Activated CD8-positive, alpha-beta memory T cell treated with anti-CD3 and anti-CD28 coated beads for 36 hours (primary cell): ENCODE data around the gene SLC6A19. TPM values are rescaled to one million over a fixed set of nuclear protein-coding genes. Genes with fewer than 3 reads are reported as not detected.

Source experiments
- CTCF ChIA-PET: fragments of 350-600 bp; sonication (Branson Sonifier 250); formaldehyde crosslinking; loops from one replicate; lab custom pipeline; 2021; ENCODE audit warnings: antibody characterized with exemption; lab: Charles Lee
- POLR2A ChIA-PET: fragments of 350-600 bp; sonication (Branson Sonifier 250); formaldehyde crosslinking; loops from one replicate; lab custom pipeline; 2021; ENCODE audit warnings: antibody characterized with exemption; lab: Charles Lee
- total RNA-seq, 2 experiments: library from RNA; stranded (reverse); gene quantifications; one replicate each; pipeline ENCODE4 v1.2.3, GENCODE V29; 2021

The SLC6A19 gene
- total RNA-seq, 2 experiments from 2014 or later = not detected

DNA sequence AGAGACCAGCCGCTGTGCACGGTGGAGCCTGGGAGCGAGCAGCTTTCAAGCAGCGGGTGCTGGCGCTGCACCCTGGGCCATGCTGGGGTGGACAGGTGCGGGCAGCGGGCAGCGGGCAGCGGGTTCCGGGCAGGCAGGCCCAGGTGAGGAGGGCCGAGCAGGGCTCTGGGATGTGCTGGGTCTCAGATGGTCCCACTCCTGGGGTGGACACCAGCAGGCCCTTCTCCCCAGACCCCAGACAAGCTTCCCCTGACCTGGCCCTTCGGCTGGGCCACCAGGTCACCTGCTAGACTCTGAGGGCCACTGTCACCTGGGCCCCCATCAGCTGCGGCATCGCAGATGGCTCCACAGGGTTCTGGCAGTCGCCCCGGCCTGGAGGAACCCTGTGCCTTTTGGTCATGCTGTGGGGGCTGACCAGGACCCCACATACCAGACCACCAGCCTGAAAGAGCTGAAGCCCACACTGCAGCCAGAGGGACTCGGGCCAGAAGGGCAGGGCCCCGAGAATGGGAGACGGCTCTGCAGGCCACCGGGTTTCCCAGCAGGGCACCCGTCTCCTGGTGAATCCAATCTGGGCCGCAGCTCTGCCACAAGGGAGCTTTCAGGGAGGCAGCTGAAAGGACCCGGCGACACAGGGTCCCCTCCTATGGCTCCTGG lies 2.0 kb downstream of the SLC6A19 start:
- ChIA-PET CTCF (no interaction called here), POLR2A (no interaction called here)

DNA sequence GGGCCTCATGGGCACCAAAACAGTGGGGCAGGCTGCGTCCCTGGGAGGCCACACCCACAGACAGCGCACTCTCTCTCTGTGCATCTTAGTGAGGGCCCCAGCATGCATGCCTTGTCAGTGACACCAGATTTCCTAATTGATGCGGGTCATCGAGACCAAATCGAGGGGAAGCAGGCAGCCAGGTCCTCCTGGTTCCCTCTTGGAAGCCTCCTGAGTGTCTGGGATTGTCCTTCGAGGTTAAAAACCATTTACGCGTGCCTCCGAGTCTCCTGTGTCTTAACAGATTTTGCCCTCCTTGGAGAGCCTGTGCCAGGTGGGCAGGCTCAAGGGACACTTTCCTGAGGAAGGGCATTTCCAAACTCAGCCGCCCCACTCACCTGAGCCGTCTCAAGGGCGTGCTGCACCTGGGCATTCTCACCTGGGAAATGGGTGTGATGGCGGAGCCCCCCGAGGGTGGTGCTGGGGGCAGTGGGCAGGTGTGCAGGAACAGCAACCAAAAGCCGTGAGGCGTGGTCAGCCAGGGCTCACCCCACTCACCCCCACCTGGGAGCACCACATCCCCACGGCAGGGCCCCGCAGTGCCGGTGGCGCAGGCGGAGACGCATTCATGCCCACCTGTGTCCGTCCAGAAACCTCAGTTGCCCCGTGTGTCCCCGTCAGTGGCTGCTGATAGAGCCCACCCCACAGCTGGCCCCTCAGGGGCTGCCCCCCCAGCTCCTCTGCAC lies 2.7 kb downstream of the SLC6A19 start:
- ChIA-PET CTCF (no interaction called here), POLR2A (no interaction called here)

DNA sequence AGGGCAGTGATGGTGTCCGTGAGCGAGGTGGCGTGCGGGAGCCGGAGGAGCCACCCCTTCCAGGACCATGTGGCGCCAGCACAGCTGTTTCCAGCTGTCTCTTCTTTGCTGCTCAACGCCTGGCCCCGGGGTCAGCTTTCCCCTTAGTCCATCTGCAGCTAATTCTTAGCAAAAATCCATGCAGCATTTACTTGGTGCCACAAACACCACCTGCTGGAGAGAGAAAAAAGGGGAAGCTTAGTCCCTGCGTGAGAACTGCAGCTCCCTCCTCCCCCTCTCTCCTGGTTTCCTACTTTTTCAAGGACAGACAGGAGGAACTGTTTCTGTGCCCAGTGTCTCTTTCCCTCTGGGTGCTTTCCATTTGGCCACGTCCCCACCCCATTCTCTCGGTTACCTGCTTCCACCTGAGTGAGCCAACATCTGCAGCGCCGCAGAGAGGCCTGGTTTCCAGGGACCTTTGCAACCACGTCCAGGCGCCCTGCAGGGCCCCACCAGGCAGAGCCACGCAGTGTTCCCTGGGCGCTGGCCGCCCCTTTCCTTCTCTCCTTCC lies 3.4 kb downstream of the SLC6A19 start:
- CTCF ChIA-PET = no interaction called here

DNA sequence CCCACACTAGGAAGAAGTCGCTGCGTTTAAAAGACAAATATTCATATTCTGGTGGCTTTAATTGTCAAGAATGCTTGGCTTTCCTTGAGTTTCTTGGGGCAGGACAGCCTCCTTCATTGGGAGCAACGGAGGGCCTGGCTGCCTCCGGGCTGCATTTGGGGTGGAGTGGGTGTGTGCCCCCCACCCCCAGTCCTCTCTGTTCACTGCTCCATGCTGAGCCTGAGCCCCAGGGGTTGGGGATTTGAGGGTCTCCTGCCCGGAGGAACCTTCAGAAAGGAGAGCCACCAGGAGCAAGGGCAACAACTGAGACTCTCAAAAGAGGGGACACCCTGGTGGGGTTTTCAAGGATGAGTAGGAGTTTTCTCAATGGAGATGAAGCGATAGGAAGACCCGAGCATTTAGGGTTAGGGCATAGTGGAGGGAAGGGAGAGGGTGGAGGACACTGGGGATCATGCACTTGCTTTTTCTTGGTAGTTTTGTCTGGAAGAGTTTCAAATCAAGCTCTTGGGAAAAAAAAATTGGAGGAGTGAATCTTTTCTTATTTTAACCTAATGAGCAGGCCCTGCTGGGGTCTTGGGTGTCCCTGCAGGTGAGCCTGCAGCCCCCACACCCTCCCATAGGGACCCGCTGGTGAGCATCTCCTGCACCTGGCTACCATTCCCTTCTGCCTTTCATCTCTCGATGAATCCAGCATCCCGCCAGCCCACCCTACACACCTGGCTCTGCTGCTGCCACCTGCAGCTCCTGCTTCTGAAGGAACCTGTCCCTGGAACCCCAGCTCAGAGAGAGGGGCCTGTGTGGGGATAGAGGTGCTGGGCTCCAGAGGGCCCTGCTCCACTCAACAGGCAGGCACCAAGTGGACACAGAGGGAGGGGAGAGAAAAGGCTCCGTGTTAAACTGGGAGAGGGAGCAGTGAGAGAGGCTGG lies 4.1 kb downstream of the SLC6A19 start:
- POLR2A ChIA-PET = no interaction called here
- CTCF ChIA-PET = no interaction called here

More for the DNA sequence above, 3.4 kb downstream of the SLC6A19 start:
- POLR2A ChIA-PET = no interaction called here

DNA sequence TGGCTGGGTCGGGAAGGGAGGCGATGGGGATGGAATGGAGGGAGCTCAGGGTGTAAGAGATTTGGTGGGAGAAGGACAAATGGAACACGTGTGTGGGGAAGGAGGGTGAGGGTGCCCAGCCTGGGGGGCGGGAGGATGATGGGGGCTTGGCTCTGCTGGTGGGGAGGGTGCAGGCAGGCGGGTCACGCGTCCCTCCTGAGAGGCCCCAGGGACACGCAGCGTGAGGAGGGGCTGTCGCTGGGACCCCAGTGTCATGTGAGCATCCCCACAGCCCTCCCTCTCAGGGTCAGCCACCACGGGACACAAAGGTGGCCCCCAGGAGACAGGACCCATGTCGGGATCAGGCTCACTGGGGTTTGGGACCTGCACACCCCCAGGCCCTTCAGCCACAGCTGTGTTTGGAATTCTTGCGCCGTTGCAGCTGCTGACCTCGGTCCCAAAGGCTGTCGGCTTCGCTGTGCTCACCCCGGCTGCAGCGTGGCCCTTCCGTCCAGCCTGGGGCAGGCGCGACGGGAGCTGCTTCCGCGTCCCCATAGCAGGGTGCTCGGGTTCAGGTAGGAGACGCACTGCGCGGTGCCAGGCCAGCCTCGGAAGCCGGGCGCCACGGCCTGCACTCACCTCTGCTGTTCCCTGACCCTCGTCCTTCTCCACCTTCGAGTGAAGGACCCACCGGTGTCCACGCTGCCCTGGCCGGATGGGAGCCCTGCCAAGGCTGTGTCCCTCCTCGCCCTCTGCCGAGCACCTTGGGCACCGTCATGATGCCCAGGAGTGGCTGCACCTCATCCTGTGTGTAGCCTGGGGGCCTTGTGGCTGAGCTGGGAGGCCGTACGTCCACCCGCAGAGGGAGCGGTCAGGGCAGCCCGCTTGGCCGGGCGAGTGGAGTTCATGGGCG lies 5.4 kb downstream of the SLC6A19 start:
- POLR2A ChIA-PET = no interaction called here
- CTCF ChIA-PET = no interaction called here

DNA sequence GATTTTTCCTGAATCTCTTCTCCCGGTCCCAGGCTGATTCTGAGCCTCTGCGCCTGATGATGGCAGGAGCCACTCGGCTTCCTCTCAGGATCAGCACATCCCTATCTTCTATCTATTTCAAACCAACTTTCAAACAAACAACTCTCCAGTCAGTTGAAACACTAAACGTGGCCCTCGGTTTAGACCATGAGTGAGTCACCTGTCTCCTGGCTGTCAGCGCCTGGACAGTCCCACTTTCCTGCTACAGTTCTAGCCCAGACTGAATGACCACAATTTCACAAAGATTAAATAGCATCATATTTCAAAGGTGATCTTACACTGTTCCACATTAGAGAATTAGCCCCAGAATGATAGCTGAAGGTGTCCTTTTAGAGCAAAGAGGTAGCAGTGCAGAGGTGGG lies 6.2 kb downstream of the SLC6A19 start:
- POLR2A ChIA-PET = no interaction called here
- CTCF ChIA-PET = no interaction called here

DNA sequence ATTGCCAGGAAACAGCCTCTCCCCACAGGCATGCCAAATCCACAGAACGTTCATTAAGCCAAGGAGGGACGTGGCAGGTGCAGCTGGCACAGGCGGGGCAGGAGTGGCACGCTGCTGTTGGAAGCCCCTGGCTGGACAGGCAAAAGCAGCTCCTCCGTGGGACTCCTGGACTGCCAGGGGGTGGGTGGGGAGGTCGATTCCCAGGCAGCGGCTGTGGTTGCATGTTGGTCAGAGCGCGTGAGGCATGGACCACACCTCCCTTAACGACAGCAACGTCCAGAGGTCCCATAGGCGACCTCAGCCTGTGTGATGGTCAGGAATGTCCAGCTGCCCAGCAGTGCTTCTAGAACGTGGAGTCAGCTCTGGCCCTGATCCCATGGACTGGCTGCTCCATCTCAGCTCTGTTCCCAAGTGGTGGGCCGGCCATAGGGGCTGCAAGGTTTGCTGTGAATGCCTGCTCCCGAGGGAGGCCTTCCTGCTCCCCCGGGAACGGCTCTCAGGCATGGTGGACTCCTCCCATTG lies 6.9 kb downstream of the SLC6A19 start:
- POLR2A ChIA-PET = no interaction called here
- CTCF ChIA-PET = no interaction called here

DNA sequence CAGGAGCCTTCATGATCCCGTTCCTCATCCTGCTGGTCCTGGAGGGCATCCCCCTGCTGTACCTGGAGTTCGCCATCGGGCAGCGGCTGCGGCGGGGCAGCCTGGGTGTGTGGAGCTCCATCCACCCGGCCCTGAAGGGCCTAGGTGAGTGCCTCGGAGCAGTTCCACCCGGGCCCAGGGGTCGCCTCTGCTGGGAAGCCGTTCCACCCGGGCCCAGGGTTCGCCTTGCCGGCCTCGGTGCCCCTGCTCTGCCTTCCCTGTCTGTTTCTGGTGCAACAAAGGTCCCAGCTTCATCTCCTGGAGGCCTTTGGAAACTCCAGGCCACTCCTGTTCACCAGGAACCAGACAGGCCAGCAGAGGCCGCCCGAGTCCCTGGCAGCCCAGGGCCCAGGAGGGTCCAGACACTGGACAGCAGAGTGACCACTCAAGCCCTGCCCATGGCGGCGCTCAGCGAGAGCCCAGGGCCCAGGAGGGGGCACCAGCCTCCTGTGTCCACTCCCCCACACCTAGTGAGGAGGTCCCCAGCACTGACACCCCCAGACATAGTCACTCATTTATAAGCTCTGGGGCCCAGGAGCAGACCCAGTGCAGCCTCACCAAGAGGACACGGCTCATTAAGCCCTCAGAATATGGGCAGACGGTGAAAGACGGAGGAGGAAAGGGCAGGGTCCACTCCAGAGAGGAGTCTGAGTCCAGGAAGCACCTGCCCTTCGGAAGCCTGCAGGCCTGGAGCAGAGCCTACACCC lies 7.5 kb downstream of the SLC6A19 start:
- CTCF ChIA-PET = no interaction called here
- POLR2A ChIA-PET = no interaction called here

DNA sequence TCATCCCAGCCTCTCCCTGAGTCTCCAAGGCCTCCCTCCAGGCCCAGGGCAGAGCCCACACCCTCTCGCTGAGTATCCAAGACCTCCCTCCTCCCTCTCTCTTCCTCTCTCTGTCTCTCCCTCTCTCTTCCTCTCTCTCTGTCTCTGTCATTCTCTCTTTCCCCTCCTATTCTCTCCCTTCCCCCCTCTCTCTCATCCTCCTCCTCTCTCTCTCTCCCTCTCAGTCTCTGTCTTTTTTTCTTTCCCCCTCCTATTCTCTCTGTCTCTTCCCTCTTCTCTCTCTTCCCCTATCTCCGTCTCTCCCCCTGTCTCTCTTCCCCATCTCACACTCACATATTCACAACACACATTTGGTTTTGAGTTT lies 8.1 kb downstream of the SLC6A19 start:
- ChIA-PET POLR2A (no interaction called here), CTCF (no interaction called here)

DNA sequence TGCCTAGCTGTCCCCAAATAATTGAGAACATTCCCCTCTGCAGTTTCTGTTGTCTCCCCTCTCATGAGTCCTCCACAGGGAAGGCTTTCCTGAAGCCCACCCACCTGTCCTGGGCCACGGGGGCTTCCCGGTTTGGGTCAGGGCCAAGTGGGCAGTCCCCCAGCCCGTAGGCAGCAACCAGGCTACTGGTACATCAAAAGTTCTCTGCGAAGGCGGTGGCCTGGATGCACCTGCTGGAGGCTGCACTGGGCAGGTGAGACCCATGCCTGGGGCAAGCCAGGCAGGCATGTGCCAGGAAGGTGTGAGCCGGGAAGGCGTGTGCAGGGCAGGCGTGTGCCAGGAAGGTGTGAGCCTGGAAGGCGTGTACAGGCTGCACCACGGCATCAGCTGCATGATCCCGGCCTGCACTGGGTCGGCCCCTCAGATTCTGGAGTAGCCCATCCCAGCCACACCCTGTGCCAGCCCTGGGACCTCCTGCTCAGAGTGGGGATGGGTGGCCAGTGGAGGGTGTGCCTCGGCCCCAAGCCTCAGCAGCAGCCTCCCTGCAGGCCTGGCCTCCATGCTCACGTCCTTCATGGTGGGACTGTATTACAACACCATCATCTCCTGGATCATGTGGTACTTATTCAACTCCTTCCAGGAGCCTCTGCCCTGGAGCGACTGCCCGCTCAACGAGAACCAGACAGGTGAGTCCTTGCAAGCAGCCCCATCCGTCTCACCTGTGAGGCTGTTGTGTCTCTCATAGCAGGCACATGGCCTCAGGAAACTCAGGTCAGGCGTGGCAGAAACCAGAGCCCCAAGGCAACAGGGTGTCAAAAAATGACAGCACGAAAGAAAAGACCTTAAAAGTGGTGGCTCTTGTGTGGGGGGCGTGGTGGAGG lies 8.7 kb downstream of the SLC6A19 start:
- ChIA-PET CTCF (no interaction called here), POLR2A (no interaction called here)

DNA sequence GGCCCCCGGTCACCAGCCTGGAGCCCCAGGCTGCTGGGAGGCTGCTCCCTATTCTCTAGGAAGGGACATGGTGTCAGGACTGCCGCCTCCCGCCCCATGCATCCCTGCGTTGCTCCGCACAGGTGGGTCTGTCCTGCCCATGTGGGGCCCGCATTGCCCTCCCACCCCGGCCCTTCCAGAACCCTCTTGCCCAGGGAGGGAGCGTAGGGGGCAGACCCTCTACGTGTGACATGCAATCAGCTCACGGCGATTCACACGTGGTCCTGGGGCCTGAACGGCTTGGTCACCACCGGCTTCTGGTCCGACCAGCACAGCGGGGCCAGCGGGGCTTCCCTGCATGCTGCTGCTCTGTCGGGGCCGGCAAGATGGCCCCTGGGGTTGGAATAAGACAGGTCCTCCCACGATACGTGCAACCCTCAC lies 9.4 kb downstream of the SLC6A19 start:
- ChIA-PET POLR2A (no interaction called here), CTCF (no interaction called here)

DNA sequence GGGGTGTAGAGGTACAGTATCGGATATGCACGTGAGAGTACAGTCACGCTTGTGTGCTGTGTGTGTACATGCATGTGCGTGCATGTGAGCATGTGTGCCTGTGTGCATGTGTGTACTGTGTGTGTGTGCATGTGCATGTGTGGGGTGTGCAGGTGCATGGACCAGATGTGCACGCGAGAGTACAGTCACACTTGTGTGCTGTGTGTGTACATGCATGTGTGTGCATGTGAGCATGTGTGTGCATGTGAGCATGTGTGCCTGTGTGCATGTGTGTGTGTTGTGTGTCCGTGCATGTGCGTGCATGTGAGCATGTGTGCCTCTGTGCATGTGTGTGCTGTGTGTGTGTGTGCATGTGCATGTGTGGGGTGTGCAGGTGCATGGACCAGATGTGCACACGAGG lies 10.3 kb downstream of the SLC6A19 start:
- ChIA-PET POLR2A (no interaction called here), CTCF (no interaction called here)

DNA sequence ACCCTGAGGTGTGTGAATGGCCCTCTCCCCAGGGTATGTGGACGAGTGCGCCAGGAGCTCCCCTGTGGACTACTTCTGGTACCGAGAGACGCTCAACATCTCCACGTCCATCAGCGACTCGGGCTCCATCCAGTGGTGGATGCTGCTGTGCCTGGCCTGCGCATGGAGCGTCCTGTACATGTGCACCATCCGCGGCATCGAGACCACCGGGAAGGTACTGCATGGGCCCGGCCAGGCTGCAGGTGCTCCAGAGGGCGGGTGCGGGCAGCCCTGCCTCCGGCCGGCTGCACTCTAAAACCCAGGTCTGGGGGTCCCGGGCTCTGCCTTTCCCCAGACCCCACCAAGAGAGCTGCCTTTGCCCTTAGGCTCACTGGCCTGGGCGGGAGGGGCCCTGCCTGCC lies 10.9 kb downstream of the SLC6A19 start:
- CTCF ChIA-PET = no interaction called here
- POLR2A ChIA-PET = no interaction called here

DNA sequence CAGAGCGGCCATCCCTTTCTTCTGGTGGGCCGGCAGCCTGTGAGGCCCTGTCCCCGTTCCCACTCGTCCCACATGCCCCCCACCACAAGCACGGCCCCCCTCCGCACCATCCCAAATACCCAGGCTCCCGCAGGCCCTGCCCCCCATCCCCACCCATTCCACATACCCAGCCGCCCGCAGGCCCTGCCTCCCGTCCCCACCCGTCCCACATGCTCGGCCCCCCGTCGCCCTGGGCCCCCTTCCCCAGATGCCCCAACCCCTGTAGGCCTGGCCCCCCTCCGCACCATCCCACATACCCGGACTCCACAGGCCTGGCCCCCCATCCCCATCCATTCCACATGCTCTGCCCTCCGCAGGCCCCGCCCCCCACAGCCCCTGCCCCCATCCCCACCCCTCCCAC lies 11.5 kb downstream of the SLC6A19 start:
- CTCF ChIA-PET = no interaction called here
- POLR2A ChIA-PET = no interaction called here

DNA sequence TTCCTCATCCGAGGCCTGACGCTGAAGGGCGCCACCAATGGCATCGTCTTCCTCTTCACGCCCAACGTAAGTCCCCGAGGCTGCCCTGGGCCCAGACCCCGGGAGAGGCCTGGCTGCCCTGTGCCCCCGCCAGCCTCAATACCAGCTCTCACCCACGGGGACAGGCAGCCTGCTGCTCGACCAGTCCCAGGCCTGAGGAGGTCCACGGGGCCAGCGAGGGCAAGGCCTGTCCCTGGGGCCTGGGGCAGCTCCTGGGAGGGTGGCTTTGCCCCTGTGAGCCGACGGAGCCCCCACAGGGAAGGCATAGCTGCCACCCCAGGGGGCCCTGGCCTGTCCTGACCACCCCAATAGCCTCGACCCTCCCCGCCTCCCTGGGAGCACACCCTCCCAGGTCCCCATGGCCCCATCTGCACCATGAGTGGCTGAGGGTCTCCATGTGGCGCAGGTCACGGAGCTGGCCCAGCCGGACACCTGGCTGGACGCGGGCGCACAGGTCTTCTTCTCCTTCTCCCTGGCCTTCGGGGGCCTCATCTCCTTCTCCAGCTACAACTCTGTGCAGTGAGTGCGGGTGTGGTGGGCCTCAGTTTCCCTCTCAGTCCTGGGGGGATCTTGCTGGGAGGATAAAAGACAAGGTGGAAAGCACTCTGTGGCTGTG lies 12.2 kb downstream of the SLC6A19 start:
- POLR2A ChIA-PET = no interaction called here
- CTCF ChIA-PET = no interaction called here

DNA sequence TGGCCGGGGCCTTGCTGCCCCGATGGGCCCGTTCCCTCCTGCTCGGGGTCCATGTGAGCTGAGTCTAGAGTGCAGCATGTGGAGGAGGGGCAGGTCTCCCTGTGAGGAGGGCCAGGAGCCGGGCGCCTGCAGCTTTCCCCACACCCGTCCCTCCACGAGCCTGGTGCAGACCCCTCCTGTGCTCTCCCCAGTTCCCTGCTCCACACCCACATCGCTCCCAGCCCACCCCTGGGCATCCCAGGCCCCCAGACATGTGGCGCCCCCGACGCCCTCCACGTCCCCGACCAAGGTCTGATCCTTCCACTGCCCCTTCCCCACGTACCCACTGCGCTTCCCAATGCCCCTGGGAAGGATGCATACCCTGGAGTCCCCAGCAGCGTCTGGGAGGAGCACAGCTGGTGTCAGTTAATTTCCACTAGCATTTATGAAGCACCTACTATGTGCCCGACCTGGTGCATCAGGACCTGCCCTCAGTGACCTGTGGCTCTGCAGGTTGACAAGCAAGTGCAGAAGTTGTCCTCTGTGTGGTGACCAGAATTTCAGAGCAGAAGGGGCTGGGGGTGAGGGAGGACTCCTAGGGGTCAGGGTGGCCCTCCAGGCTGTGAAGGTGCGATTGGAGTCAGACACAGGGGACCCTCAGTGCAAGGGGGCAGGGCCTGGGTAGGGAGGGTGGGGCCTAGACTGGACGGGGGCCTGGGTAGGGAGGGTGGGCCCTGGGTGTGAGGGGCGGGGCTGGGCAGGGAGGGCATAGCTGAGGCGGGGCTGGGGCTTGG lies 13.0 kb downstream of the SLC6A19 start:
- ChIA-PET POLR2A (no interaction called here), CTCF (no interaction called here)
